Measurements from ENCODE around the gene CELF2.

DNA sequence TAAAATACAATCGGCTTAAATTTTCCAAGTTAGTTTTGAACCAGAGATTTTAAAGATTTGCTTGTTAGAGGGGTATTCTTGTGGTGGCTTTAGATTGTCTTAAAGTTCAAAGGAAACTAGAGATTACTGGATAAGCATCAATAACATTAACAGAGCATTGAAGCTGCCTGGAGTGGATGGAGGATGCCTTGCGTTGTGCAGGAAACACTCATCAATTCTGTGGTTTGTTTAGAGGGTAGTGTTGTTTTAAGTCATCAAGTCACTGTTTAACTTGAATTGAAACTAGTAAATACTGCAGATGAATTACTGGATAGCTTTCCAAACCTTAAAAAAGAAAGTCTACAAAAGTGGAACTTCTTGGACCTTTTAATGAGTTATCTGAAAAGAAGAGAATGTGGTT lies 218.6 kb downstream of the CELF2 start:
- no peak for TF ChIP-seq POLR2AphosphoS5 (IDR thresholded peaks at IDR 0.05; ENCODE audit: low read depth, low read length)
- no peak for TF ChIP-seq TAF1 (IDR thresholded peaks at IDR 0.05; ENCODE audit: borderline replicate concordance, insufficient read depth, low read length)
- TF ChIP-seq, protein P1, sequence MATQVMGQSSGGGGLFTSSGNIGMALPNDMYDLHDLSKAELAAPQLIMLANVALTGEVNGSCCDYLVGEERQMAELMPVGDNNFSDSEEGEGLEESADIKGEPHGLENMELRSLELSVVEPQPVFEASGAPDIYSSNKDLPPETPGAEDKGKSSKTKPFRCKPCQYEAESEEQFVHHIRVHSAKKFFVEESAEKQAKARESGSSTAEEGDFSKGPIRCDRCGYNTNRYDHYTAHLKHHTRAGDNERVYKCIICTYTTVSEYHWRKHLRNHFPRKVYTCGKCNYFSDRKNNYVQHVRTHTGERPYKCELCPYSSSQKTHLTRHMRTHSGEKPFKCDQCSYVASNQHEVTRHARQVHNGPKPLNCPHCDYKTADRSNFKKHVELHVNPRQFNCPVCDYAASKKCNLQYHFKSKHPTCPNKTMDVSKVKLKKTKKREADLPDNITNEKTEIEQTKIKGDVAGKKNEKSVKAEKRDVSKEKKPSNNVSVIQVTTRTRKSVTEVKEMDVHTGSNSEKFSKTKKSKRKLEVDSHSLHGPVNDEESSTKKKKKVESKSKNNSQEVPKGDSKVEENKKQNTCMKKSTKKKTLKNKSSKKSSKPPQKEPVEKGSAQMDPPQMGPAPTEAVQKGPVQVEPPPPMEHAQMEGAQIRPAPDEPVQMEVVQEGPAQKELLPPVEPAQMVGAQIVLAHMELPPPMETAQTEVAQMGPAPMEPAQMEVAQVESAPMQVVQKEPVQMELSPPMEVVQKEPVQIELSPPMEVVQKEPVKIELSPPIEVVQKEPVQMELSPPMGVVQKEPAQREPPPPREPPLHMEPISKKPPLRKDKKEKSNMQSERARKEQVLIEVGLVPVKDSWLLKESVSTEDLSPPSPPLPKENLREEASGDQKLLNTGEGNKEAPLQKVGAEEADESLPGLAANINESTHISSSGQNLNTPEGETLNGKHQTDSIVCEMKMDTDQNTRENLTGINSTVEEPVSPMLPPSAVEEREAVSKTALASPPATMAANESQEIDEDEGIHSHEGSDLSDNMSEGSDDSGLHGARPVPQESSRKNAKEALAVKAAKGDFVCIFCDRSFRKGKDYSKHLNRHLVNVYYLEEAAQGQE (IDR thresholded peaks at IDR 0.05; ENCODE audit: insufficient read depth in 1 of 2, low read depth in 2 of 2, low read length in 2 of 2), result no peak
- TF ChIP-seq SIN3A (IDR thresholded peaks at IDR 0.05; ENCODE audit: borderline replicate concordance, insufficient read depth, low read length), result no peak
- no peak for TF ChIP-seq FOXP2 (optimal IDR thresholded peaks at IDR 0.05; ENCODE audit: borderline replicate concordance, extremely low read depth, extremely low read length, insufficient read depth)

All from PFSK-1 (cell line).